Breast epithelium (tissue), 3 donors: Measurements from ENCODE around the gene KIAA2012.

ENCODE experiments used
- POLR2AphosphoS5 ChIP-seq, 3 donors: sonication (generic); formaldehyde crosslinking; IDR thresholded peaks; one replicate each; pipeline ENCODE4 v1.6.1; 2017; ENCODE audit warnings: antibody characterized with exemption in 3 of 3
- TF ChIP-seq, protein P1 (sequence below), 3 donors: fragments of 450-650 bp; IDR thresholded peaks; one replicate each; pipeline ENCODE4 v1.5.1; 2016 to 2017; ENCODE audit warnings: antibody characterized with exemption in 3 of 3, mild to moderate bottlenecking in 3 of 3, moderate library complexity in 3 of 3

DNA sequence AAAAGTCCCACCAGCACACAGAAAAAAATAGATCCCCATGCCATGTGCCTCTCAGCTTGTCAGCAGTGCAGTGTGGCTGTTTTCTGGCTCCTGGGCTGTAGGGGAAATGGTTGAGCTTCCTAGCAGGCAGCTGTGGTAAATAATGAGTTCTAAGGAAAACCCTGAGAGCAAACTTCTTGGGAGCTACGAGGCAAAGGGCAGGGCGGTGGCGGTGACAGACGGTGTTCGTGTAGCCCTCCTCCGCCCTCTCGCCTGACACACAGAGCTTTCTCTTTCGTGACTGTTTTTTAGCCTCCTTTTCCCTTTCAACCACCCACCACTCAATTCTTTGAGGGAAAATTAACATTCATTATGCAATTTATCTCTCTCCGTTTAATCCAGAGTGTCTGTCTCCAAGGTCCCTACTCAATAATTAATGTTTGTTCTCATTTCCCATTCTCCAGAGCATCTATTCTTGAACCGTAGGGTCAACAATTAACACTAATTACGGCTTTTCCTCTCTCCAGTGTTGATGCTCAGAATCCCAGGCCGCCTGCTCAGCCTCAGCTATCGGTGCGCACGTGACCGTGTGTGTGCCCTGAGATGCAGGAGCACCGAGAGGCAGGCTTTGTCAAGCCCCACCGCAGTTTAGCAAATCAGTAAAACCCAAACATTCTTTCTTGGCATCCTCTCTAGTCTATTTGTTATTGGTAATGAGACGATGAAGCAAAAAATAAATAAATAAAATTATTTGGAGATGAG is 50.1 kb downstream of the KIAA2012 start:
- no peak for TF ChIP-seq POLR2AphosphoS5 (IDR thresholded peaks at IDR 0.05)
- TF ChIP-seq, protein P1, sequence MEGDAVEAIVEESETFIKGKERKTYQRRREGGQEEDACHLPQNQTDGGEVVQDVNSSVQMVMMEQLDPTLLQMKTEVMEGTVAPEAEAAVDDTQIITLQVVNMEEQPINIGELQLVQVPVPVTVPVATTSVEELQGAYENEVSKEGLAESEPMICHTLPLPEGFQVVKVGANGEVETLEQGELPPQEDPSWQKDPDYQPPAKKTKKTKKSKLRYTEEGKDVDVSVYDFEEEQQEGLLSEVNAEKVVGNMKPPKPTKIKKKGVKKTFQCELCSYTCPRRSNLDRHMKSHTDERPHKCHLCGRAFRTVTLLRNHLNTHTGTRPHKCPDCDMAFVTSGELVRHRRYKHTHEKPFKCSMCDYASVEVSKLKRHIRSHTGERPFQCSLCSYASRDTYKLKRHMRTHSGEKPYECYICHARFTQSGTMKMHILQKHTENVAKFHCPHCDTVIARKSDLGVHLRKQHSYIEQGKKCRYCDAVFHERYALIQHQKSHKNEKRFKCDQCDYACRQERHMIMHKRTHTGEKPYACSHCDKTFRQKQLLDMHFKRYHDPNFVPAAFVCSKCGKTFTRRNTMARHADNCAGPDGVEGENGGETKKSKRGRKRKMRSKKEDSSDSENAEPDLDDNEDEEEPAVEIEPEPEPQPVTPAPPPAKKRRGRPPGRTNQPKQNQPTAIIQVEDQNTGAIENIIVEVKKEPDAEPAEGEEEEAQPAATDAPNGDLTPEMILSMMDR (IDR thresholded peaks at IDR 0.05) = no peak
